ENCODE measurements around the gene AGR3.

GRCh38 chr7:16810112-16810511, 71.7 kb downstream of the AGR3 start:
- TF ChIP-seq EZH2 (IDR thresholded peaks at IDR 0.05; ENCODE audit: insufficient read depth, poor library complexity, severe bottlenecking) (no peak), EZH2phosphoT487 (IDR thresholded peaks at IDR 0.05; ENCODE audit: insufficient read depth, low read depth) (no peak)
